K562 (cell line): Measurements from ENCODE around the gene LST1. TPM values are rescaled to one million over a fixed set of nuclear protein-coding genes. Genes with fewer than 3 reads are reported as not detected.
A peak's percentile ranks its signal among the peaks of the same experiment; 100 is the strongest.

Experiments used
- CCNT2 ChIP-seq: IDR thresholded peaks from 2 replicates; pipeline ENCODE4 v1.6.1; 2011; ENCODE audit warnings: borderline replicate concordance, low read depth, mild to moderate bottlenecking, moderate library complexity, mixed read lengths, low read length; ENCODE audit not compliant: insufficient read length; ENCODE audit errors: extremely low read depth
- FOXJ2 ChIP-seq: fragments of 200-800 bp; sonication (Bioruptor generic); IDR thresholded peaks from 2 replicates; pipeline ENCODE4 v1.6.1; 2016; ENCODE audit warnings: missing genetic modification characterization, missing compliant biosample characterization
- HDAC2 ChIP-seq: fragments of 450-650 bp; IDR thresholded peaks from 2 replicates; pipeline ENCODE4 v1.6.1; 2016; ENCODE audit warnings: mild to moderate bottlenecking
- KDM4B ChIP-seq, 2 experiments: fragments of 450-650 bp in 1 of 2; sonication (generic) in 1 of 2; IDR thresholded peaks; 2 replicates each; pipeline ENCODE4 v1.6.1; 2016 to 2017; ENCODE audit warnings: borderline replicate concordance in 2 of 2, antibody characterized with exemption in 1 of 2, low read depth in 1 of 2, mild to moderate bottlenecking in 1 of 2
- NFIC ChIP-seq: fragments of 450-650 bp; IDR thresholded peaks from 2 replicates; pipeline ENCODE4 v1.6.1; 2017; ENCODE audit warnings: mild to moderate bottlenecking, inconsistent platforms
- NR2C1 ChIP-seq, 2 experiments: fragments of 450-650 bp; IDR thresholded peaks; 2 replicates each; pipeline ENCODE4 v1.6.1; 2017; ENCODE audit warnings: mild to moderate bottlenecking in 2 of 2, antibody characterized with exemption in 1 of 2, inconsistent platforms in 1 of 2, missing compliant biosample characterization in 1 of 2, missing genetic modification characterization in 1 of 2
- PTTG1 ChIP-seq: fragments of 450-650 bp; IDR thresholded peaks from 2 replicates; pipeline ENCODE4 v1.6.1; 2016; ENCODE audit warnings: low read depth, mild to moderate bottlenecking, missing genetic modification characterization, missing compliant biosample characterization
- SP1 ChIP-seq: sonication (generic); formaldehyde crosslinking; IDR thresholded peaks from 2 replicates; pipeline ENCODE4 v1.8.1; 2022; ENCODE audit warnings: mild to moderate bottlenecking, missing genetic modification reagents
- ZNF124 ChIP-seq: sonication (generic); formaldehyde crosslinking; IDR thresholded peaks from 2 replicates; pipeline ENCODE4 v1.8.1; 2022; ENCODE audit warnings: missing genetic modification reagents
- ZNF140 ChIP-seq: fragments of 250-450 bp; sonication (Bioruptor Pico); IDR thresholded peaks from 2 replicates; pipeline ENCODE4 v1.8.0; 2021; ENCODE audit warnings: moderate library complexity, mild to moderate bottlenecking, inconsistent platforms
- ZNF146 ChIP-seq: IDR thresholded peaks from one replicate; pipeline ENCODE4 v1.6.1; 2018; ENCODE audit warnings: missing compliant biosample characterization; ENCODE audit not compliant: unreplicated experiment
- ZNF253 ChIP-seq: fragments of 250-450 bp; sonication (Bioruptor Pico); conservative IDR thresholded peaks from 2 replicates; pipeline ENCODE4 v1.6.1; 2021; ENCODE audit warnings: mild to moderate bottlenecking
- ZNF75A ChIP-seq: fragments of 450-650 bp; formaldehyde crosslinking; IDR thresholded peaks from 2 replicates; pipeline ENCODE4 v1.4.0; 2020; ENCODE audit warnings: mild to moderate bottlenecking
- polyA plus RNA-seq, 8 experiments: library from polyadenylated mRNA; depleted of rRNA in 4 of 8; stranded (reverse) in 5 of 8; unstranded in 3 of 8; fragments of >200 nt; fragmentation: Nextera tagmentation in 2 of 8; fragmentation: Illumina TruSeq in 1 of 8; extraction: Ambion mirVana in 2 of 8; extraction: Trizol in 1 of 8; gene quantifications; 2 replicates each; pipeline versions ENCODE4 v1.2.1 to v1.2.3, GENCODE V29; 2011 to 2014; ENCODE audit warnings: inconsistent platforms in 1 of 8, missing spikeins in 1 of 8
- total RNA-seq, 7 experiments: library from RNA; depleted of rRNA in 6 of 7; stranded (reverse); fragments of >200 nt in 6 of 7; fragmentation: Illumina TruSeq in 2 of 7; extraction: Trizol in 2 of 7; gene quantifications; 2 replicates each; pipeline versions ENCODE4 v1.2.1 to v1.2.3, GENCODE V29; 2011 to 2021; ENCODE audit warnings: low replicate concordance in 1 of 7
- TF ChIP-seq, protein P1 (sequence below): sonication (generic); formaldehyde crosslinking; IDR thresholded peaks from 2 replicates; pipeline ENCODE4 v1.8.0; 2022; ENCODE audit warnings: mild to moderate bottlenecking, missing genetic modification reagents
- TF ChIP-seq, protein P2 (sequence below): fragments of 450-650 bp; IDR thresholded peaks from 2 replicates; pipeline ENCODE4 v1.6.1; 2018; ENCODE audit not compliant: partially characterized antibody
- TF ChIP-seq, protein P3 (sequence below): fragments of 450-650 bp; formaldehyde crosslinking; IDR thresholded peaks from 2 replicates; pipeline ENCODE4 v1.4.0; 2020; ENCODE audit warnings: mild to moderate bottlenecking, moderate library complexity
- TF ChIP-seq, protein P4 (sequence below): sonication (generic); formaldehyde crosslinking; IDR thresholded peaks from 2 replicates; pipeline ENCODE4 v1.8.0; 2023; ENCODE audit warnings: mild to moderate bottlenecking, missing genetic modification reagents

LST1 gene
- total and polyA plus RNA-seq, 9 of the 15 experiments (the other 6 are each of a cell fraction or from before 2014, with no cell fraction given), result 0.82 to 7.8 (median 1.7) TPM

DNA sequence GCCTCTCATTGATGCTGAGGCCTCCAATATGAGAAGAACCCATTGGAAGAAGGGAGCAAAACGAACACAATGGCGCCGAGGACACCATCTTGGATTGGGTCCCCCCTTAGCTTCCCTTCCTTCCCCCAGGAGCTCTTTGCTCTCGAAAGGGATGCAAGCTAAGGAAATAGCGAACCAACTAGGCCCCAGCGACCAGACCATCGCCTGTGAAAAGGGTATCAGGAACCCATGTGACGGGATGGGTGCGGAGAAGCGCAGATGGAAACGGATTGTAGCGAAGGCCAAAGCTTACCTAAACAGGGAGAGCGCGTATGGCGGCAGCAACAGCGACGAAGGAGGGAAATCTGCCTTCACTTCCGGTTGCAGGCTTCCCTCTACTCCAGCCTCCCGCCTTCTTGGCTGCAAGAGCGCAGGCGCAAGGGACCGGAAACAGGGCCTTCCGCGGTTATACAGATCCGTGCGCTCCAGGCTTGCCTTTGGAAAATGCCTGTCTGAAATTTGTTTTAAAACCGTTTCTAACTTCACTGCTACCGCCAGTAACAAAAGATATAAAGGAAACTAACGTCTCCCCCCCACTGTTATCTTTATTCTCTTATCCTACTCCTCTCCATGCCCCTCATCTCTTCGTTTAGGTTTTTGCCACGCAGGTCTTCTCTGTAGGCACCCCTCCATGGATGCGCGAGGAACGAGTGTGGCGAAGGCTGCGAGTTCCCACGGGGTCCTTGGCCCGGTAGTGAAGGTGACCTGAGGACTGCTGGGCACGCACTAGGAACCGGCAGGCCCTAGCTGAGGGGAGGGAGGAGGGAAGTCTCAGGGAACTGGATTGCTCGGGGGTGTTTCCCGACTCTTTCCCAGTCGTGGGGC lies 44.2 kb upstream of the LST1 start, which contains the start of gene DDX39B (continued):
- TF ChIP-seq, protein P1, sequence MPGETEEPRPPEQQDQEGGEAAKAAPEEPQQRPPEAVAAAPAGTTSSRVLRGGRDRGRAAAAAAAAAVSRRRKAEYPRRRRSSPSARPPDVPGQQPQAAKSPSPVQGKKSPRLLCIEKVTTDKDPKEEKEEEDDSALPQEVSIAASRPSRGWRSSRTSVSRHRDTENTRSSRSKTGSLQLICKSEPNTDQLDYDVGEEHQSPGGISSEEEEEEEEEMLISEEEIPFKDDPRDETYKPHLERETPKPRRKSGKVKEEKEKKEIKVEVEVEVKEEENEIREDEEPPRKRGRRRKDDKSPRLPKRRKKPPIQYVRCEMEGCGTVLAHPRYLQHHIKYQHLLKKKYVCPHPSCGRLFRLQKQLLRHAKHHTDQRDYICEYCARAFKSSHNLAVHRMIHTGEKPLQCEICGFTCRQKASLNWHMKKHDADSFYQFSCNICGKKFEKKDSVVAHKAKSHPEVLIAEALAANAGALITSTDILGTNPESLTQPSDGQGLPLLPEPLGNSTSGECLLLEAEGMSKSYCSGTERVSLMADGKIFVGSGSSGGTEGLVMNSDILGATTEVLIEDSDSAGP (CRISPR knock-in tag), result no peak
- TF ChIP-seq FOXJ2 (tag), result peak; percentile 29; the same call in 1 of the 2 replicates
- TF ChIP-seq ZNF253 (CRISPR knock-in tag), result no peak
- TF ChIP-seq CCNT2, result no peak
- no peak for TF ChIP-seq ZNF124 (CRISPR knock-in tag)
- TF ChIP-seq, protein P2, sequence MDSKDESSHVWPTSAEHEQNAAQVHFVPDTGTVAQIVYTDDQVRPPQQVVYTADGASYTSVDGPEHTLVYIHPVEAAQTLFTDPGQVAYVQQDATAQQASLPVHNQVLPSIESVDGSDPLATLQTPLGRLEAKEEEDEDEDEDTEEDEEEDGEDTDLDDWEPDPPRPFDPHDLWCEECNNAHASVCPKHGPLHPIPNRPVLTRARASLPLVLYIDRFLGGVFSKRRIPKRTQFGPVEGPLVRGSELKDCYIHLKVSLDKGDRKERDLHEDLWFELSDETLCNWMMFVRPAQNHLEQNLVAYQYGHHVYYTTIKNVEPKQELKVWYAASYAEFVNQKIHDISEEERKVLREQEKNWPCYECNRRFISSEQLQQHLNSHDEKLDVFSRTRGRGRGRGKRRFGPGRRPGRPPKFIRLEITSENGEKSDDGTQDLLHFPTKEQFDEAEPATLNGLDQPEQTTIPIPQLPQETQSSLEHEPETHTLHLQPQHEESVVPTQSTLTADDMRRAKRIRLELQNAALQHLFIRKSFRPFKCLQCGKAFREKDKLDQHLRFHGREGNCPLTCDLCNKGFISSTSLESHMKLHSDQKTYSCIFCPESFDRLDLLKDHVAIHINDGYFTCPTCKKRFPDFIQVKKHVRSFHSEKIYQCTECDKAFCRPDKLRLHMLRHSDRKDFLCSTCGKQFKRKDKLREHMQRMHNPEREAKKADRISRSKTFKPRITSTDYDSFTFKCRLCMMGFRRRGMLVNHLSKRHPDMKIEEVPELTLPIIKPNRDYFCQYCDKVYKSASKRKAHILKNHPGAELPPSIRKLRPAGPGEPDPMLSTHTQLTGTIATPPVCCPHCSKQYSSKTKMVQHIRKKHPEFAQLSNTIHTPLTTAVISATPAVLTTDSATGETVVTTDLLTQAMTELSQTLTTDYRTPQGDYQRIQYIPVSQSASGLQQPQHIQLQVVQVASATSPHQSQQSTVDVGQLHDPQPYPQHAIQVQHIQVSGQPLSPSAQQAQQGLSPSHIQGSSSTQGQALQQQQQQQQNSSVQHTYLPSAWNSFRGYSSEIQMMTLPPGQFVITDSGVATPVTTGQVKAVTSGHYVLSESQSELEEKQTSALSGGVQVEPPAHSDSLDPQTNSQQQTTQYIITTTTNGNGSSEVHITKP, result peak; percentile 59
- TF ChIP-seq NR2C1 (IDR thresholded peaks at IDR 0.05), result peak; percentile 74; the same call in 1 of the 2 replicates
- TF ChIP-seq NR2C1 (tag; IDR thresholded peaks at IDR 0.05), result peak; percentile 69; the same call in 1 of the 2 replicates
- TF ChIP-seq ZNF140 (CRISPR knock-in tag), result no peak
- peak; percentile 72 for TF ChIP-seq NFIC
- TF ChIP-seq HDAC2, result peak; percentile 89; the same call in 1 of the 2 replicates
- no peak for TF ChIP-seq ZNF146 (CRISPR knock-in tag)
- peak; percentile 45; the same call in 1 of the 2 replicates for TF ChIP-seq ZNF75A (CRISPR knock-in tag)
- TF ChIP-seq KDM4B (IDR thresholded peaks at IDR 0.05; ENCODE audit: borderline replicate concordance in 2 of 2, low read depth in 1 of 2), result peak in 1 of 2 experiments; percentile 91; a peak in 1 of 4 replicates
- TF ChIP-seq, protein P3, sequence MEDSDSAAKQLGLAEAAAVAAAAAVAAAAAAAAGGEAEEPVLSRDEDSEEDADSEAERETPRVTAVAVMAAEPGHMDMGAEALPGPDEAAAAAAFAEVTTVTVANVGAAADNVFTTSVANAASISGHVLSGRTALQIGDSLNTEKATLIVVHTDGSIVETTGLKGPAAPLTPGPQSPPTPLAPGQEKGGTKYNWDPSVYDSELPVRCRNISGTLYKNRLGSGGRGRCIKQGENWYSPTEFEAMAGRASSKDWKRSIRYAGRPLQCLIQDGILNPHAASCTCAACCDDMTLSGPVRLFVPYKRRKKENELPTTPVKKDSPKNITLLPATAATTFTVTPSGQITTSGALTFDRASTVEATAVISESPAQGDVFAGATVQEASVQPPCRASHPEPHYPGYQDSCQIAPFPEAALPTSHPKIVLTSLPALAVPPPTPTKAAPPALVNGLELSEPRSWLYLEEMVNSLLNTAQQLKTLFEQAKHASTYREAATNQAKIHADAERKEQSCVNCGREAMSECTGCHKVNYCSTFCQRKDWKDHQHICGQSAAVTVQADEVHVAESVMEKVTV (CRISPR knock-in tag), result peak; percentile 5; the same call in 1 of the 2 replicates
- TF ChIP-seq, protein P4, sequence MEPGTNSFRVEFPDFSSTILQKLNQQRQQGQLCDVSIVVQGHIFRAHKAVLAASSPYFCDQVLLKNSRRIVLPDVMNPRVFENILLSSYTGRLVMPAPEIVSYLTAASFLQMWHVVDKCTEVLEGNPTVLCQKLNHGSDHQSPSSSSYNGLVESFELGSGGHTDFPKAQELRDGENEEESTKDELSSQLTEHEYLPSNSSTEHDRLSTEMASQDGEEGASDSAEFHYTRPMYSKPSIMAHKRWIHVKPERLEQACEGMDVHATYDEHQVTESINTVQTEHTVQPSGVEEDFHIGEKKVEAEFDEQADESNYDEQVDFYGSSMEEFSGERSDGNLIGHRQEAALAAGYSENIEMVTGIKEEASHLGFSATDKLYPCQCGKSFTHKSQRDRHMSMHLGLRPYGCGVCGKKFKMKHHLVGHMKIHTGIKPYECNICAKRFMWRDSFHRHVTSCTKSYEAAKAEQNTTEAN (CRISPR knock-in tag), result no peak
- peak; percentile 88 for TF ChIP-seq SP1 (CRISPR knock-in tag)
- TF ChIP-seq PTTG1 (tag), result no peak
